Esophagus (tissue), 2 donors: ENCODE data around the gene PPCDC. TPM values are rescaled to one million over a fixed set of nuclear protein-coding genes. Genes with fewer than 3 reads are reported as not detected.

Experiments
- H3K27ac ChIP-seq, 2 donors: one replicate each; pipeline ENCODE4 v1.5.1; 2013; ENCODE audit warnings: low read depth in 2 of 2, mild to moderate bottlenecking in 2 of 2, inconsistent platforms in 1 of 2, low read length in 1 of 2, moderate library complexity in 1 of 2
- H3K27me3 ChIP-seq, 2 donors: one replicate each; pipeline ENCODE4 v1.6.1; 2013; ENCODE audit warnings: low read length in 2 of 2, control low read depth in 1 of 2, mild to moderate bottlenecking in 1 of 2; ENCODE audit not compliant: insufficient read depth in 2 of 2, control insufficient read depth in 1 of 2
- H3K36me3 ChIP-seq, 2 donors: one replicate each; pipeline ENCODE4 v1.6.1; 2013; ENCODE audit warnings: low read length in 1 of 2; ENCODE audit not compliant: control insufficient read depth in 2 of 2, insufficient read depth in 2 of 2
- H3K4me1 ChIP-seq, 2 donors: one replicate each; pipeline ENCODE4 v1.6.1; 2013; ENCODE audit warnings: low read length in 1 of 2; ENCODE audit not compliant: control insufficient read depth in 2 of 2, insufficient read depth in 2 of 2
- H3K4me3 ChIP-seq, 2 donors: one replicate each; pipeline ENCODE4 v1.5.1; 2013; ENCODE audit warnings: low read length in 2 of 2, mild to moderate bottlenecking in 2 of 2, low read depth in 1 of 2, moderate library complexity in 1 of 2
- H3K9me3 ChIP-seq, 2 donors: one replicate each; pipeline ENCODE4 v1.6.1; 2013; ENCODE audit warnings: mild to moderate bottlenecking in 2 of 2, low read depth in 1 of 2, low read length in 1 of 2, moderate library complexity in 1 of 2; ENCODE audit not compliant: control insufficient read depth in 2 of 2, insufficient read depth in 1 of 2
- WGBS, 2 donors: extraction: QIAGEN DNeasy Blood & Tissue Kit; methylation state at CpG; one replicate each; pipeline ENCODE4 v1.1.7; 2013; 5-methylcytosine and 5-hydroxymethylcytosine counted together
- polyA plus RNA-seq, 2 donors: library from polyadenylated mRNA; stranded (reverse); fragments of 200-250 nt; gene quantifications; one replicate each; pipeline ENCODE4 v1.2.3, GENCODE V29; 2013
- donor health status: healthy with polysubstance abuse.
- donor health status: Bipolar disorder and iron deficiency.

PPCDC gene
- polyA plus RNA-seq, 2 donors, result 19.1 to 25.9 TPM

DNA sequence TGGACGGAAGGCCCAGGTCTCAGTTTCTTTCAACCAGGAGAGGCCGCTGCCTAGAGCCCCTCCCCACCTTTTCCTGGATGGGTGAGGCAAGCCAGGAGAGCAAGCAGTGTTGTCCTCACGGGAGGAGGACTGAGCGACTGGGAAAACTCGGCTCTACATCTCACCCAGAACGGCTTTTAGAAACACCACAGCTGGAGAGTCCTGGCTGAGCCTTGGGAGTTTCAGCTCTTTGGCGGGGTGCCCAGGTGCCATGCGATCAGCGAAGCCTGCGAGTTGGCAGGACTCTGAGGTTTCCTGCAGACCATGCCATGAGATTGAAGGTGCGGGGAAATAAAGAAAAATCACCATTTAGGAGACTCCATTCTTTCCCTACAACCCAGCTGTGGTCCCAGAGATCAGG lies 26.0 kb downstream of the PPCDC start:
- WGBS, 2 donors, result 33 to 57% methylated on average over 11 of the region's 11 CpGs

DNA sequence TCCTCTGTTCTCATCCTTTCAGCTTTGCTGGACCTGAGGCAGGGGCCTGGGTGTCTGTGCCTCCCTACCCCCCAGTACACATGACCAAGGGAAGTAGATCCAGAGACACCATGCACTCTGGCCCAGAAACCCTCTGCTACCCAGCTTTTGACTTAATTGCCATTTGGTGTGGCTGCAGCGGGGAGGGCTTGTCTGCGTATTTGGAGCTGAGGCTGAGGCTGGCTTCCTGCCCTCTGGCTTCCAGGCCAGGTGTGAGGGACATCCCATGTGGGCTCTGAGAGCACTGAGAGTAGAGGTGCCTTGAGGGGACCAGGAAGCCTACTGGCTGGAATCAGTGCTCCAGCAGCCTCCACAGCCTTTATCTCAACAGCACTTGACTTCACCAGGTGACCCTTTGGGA lies 26.9 kb downstream of the PPCDC start:
- Histone ChIP-seq H3K4me1 (peaks cover 11 to 18% of the 10 kb centered on the region in 2 donors), H3K36me3 (peaks cover 0 to 9% of the 10 kb centered on the region in 2 donors), H3K27ac (no peak overlapping the region), H3K9me3 (no peaks in the 10 kb centered on the region), H3K27me3 (no peaks in the 10 kb centered on the region), H3K4me3 (no peak overlapping the region)
- WGBS, 2 donors, result 84 to 98% methylated on average over 2 of the region's 2 CpGs

More for the DNA sequence above, 26.0 kb downstream of the PPCDC start:
- Histone ChIP-seq H3K27ac (no peak overlapping the region), H3K4me1 (peaks cover 14 to 20% of the 10 kb centered on the region in 2 donors), H3K4me3 (no peak overlapping the region), H3K27me3 (no peaks in the 10 kb centered on the region), H3K9me3 (no peaks in the 10 kb centered on the region), H3K36me3 (peaks cover 4 to 11% of the 10 kb centered on the region in 2 donors)

DNA sequence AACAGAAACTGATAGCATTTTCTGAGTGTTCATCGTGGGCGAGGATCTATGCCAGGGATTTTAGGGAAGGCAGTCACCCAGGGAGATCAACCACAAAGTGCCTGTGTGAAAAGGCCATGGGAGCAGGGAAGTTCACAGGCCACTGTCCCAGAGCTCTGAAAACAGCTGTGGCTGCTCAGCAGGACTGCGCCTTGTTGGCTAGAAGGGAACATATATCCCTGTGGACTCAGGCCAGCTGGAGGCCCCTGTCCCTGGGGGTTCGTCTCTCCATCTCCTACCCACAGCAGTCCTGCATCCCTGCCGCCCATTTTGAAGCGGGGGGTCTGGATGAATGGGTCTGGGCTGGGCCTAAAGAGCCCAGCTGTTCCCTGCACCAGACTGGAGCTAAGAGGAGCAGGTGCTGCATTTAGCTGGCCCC lies 27.8 kb downstream of the PPCDC start:
- Histone ChIP-seq H3K9me3 (no peaks in the 10 kb centered on the region), H3K27ac (no peak overlapping the region), H3K36me3 (peaks cover 0 to 7% of the 10 kb centered on the region in 2 donors), H3K4me3 (no peak overlapping the region), H3K27me3 (no peaks in the 10 kb centered on the region), H3K4me1 (peaks cover 8 to 15% of the 10 kb centered on the region in 2 donors)
- WGBS, 2 donors, result 81 to 82% methylated on average over 6 of the region's 6 CpGs

DNA sequence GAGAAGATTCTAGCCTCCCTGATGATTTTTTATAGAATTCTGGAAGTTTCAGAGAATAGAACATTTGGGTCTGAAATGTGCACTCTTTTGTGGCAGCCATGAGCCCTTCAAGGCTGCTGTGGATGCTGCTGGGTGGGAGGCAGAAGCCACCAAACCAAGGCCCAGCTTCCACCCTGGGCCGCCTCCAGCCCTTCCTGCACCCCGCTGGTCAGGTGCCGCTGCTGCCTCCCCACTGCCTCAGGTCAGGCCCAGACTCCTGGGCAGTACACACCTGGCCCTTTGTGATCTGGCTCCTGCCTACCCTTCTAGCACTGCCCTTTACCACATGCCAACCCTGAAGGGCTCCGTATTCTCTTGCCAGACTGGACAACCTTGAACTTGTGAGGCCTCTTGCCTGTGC lies 28.3 kb downstream of the PPCDC start:
- no peak overlapping the region for H3K4me3 ChIP-seq
- H3K27me3 ChIP-seq, result no peaks in the 10 kb centered on the region
- peaks cover 0 to 7% of the 10 kb centered on the region in 2 donors for H3K36me3 ChIP-seq
- 93 to 95% methylated on average over 4 of the region's 4 CpGs for WGBS, 2 donors
- H3K9me3 ChIP-seq, result no peaks in the 10 kb centered on the region
- no peak overlapping the region for H3K27ac ChIP-seq
- H3K4me1 ChIP-seq, result peaks cover 8 to 11% of the 10 kb centered on the region in 2 donors

DNA sequence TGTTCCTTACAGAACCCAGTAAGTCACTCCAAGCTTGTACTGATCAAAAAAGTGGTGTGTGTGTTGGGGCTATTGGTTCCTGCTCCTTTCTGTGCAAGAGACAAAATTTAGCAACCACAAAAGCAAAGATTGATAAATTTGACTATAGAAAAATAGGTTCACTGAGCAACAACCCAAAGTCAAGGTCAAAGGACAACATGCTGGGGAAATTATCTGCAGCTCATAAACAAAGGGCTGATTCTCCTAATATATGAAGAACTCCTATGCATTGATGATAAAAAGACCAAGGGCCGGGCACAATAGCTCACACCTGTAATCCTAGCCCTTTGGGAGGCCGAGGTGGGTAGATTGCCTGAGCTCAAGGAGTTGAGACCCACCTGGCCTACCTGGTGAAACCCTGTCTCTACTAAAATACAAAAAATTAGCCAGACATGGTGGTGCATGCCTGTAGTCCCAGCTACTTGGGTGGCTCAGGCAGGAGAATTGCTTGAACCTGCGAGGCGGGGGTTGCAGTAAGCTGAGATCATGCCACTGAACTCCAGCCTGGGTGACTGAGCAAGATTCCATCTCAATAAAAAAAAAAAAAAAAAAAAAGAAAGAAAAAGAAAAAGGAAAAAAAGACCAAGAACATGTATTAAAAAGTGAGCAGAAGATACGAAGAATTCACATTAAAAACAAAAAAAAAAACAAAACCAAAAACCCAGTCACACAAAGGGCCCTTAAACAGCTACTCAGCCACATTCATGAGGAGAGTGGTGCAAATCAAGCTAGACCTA lies 29.8 kb downstream of the PPCDC start:
- H3K27ac ChIP-seq, result no peak overlapping the region
- H3K27me3 ChIP-seq, result no peaks in the 10 kb centered on the region
- WGBS, 2 donors, result 92 to 97% methylated on average over 5 of the region's 5 CpGs
- no peaks in the 10 kb centered on the region for H3K9me3 ChIP-seq
- H3K4me3 ChIP-seq, result no peak overlapping the region
- H3K4me1 ChIP-seq, result no peaks in the 10 kb centered on the region
- peaks cover 0 to 7% of the 10 kb centered on the region in 2 donors for H3K36me3 ChIP-seq

DNA sequence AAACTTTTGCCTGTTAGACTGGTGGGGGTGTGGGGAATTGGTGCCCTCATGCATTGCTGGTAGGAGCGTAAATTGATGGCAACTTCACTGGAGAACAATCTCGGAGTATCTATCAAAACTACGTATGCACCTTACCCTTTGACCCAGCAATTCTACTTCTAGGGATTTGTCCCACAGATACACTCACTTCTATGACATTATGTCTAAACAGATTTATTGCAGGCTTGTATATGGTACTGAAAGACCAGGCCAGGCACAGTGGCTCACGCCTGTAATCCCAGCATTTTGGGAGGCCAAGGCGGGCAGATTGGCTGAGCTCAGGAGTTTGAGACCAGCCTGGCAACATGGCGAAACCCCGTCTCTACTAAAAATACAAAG lies 30.3 kb downstream of the PPCDC start:
- H3K9me3 ChIP-seq, result no peaks in the 10 kb centered on the region
- no peaks in the 10 kb centered on the region for H3K27me3 ChIP-seq
- 90 to 98% methylated on average over 7 of the region's 7 CpGs for WGBS, 2 donors
- H3K4me1 ChIP-seq, result no peaks in the 10 kb centered on the region
- no peak overlapping the region for H3K4me3 ChIP-seq
- peaks cover 0 to 3% of the 10 kb centered on the region in 2 donors for H3K36me3 ChIP-seq
- H3K27ac ChIP-seq, result no peak overlapping the region

DNA sequence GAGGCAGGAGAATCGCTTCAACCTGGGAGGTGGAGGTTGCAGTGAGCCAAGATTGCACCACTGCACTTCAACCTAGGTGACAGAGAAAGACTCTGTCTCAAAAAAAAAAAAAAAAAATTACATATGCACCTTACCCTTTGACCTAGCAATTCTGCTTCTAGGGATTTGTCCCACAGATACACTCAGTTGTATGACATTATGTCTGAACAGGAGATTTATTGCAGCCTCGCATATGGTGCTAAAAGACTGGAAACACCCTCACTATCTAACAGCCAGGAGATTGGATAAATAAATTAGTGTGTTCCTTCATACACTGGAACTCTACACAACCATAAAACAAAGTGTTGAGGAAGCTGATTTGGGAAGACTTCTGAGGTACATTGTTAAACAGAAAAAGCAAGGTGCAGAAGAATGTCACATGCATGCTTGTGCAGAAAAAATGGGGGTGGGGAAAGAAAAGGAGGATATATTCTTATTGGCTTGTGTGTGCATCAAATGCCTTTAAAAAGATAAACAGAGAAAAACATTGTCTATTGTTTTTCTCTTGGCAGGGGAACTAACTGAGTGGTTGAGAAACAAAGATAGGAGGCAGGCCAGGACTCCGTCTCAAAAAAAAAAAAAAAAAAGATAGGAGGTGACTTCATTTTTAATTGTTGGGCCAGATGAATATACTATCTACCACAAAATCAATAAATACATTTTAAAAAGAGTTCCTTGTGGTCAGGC lies 30.9 kb downstream of the PPCDC start:
- no peak overlapping the region for H3K4me3 ChIP-seq
- no peaks in the 10 kb centered on the region for H3K27me3 ChIP-seq
- H3K36me3 ChIP-seq, result no peaks in the 10 kb centered on the region
- no peak overlapping the region for H3K27ac ChIP-seq
- H3K4me1 ChIP-seq, result no peaks in the 10 kb centered on the region
- 72 to 79% methylated on average over 3 of the region's 3 CpGs for WGBS, 2 donors
- H3K9me3 ChIP-seq, result no peaks in the 10 kb centered on the region

DNA sequence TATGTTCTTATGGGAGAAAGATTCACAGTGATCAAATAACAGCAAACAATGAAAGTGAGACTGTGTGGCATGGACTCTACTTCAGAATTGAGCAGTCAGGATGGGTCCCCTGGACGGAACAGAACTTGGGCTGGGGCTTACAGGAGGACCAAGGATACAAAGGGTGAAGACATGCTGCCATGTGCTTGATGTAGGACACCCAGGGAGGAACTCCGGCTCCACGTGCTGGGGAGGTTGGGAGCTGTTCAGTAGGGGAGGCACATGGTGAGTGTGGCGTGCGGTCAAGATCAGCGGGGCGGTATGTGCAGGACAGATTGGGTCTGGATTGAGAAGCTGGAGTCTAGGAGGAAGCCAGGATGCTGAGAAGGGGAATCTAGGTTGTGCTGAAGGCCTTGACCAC lies 32.6 kb downstream of the PPCDC start:
- no peaks in the 10 kb centered on the region for H3K4me1 ChIP-seq
- no peaks in the 10 kb centered on the region for H3K27me3 ChIP-seq
- H3K36me3 ChIP-seq, result no peaks in the 10 kb centered on the region
- H3K9me3 ChIP-seq, result no peaks in the 10 kb centered on the region
- no peak overlapping the region for H3K27ac ChIP-seq
- 94 to 95% methylated on average over 7 of the region's 7 CpGs for whole genome bisulfite sequencing, 2 donors
- H3K4me3 ChIP-seq, result no peak overlapping the region

DNA sequence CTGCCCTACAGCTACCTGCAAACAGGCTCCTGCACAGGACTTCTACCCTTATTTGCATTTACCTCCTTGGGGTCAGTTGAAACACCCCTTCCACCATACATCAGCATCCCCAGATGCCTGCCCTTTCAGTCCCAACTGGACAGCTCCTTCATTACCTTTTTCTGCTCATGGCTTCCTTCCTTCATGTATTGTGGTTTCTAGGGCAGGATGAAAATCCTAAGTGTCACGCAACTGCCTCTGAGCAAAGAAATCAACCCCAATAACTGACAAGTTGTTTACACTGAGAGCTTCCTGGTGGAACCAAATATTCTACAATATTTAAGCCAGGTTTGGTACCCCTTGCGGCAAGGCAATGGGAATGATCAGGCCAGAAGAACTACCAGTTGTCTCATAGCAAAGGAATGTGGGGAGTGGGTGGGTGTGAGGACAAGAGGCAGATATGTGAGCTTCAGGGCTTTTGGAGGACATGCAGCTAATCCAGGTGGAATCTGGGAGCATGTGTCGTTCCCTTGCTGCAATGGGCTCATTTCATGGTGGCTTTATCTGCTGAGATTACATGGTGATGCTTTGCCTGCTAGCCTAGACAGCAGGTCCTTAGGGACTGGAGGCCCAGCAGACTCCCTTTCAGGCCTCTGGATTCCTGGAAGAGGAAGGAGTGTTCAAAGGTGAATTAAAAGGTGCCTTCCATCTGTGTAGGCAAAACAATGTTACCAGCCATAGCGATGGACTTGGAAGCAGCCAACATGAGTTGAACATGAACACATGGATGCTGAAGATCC lies 34.9 kb downstream of the PPCDC start:
- WGBS, 2 donors, result 92 to 98% methylated on average over 4 of the region's 4 CpGs
- Histone ChIP-seq H3K36me3 (no peaks in the 10 kb centered on the region), H3K4me3 (no peak overlapping the region), H3K27ac (no peak overlapping the region), H3K27me3 (no peaks in the 10 kb centered on the region), H3K4me1 (no peaks in the 10 kb centered on the region), H3K9me3 (no peaks in the 10 kb centered on the region)
